Activated CD4-positive, alpha-beta T cell treated with anti-CD3 and anti-CD28 coated beads, Interleukin-2, amount 50 U/mL, for 24 hours (primary cell): Measurements from ENCODE around the gene TUBA3C.

Source experiments
- DNase-seq, 2 donors: peaks; one replicate each; pipeline ENCODE4 v3.0.0-alpha.2; 2020; ENCODE audit warnings: low read depth in 1 of 2, low spot score in 1 of 2

The TUBA3C gene

GRCh38 chr13:19169496-19169895 is 12.1 kb downstream of the TUBA3C start:
- DNase-seq = no peak

- DNase-seq = no peak
Measured at GRCh38 chr13:19161308-19161707, 20.3 kb downstream of the TUBA3C start.

GRCh38 chr13:19159761-19160420 is 21.7 kb downstream of the TUBA3C start:
- DNase-seq = no peak

GRCh38 chr13:19159181-19159580 is 22.4 kb downstream of the TUBA3C start:
- DNase-seq = no peak

- no peak for DNase-seq
Measured at GRCh38 chr13:19158526-19159174, 23.0 kb downstream of the TUBA3C start.

GRCh38 chr13:19158006-19158405 is 23.6 kb downstream of the TUBA3C start:
- DNase-seq = no peak

- DNase-seq = no peak
Measured at GRCh38 chr13:19157461-19157860, 24.2 kb downstream of the TUBA3C start.

- DNase-seq = no peak
Measured at GRCh38 chr13:19156013-19156825, 25.4 kb downstream of the TUBA3C start.

GRCh38 chr13:19155321-19155861 is 26.2 kb downstream of the TUBA3C start:
- no peak for DNase-seq

GRCh38 chr13:19154843-19155242 is 26.8 kb downstream of the TUBA3C start:
- DNase-seq = no peak

GRCh38 chr13:19153782-19154450 is 27.7 kb downstream of the TUBA3C start:
- no peak for DNase-seq

- no peak for DNase-seq
Measured at GRCh38 chr13:19152403-19152802, 29.2 kb downstream of the TUBA3C start.

- DNase-seq = no peak
Measured at GRCh38 chr13:19151581-19152263, 29.9 kb downstream of the TUBA3C start.

- no peak for DNase-seq
Measured at GRCh38 chr13:19150712-19151228, 30.9 kb downstream of the TUBA3C start.

- no peak for DNase-seq
Measured at GRCh38 chr13:19150226-19150625, 31.4 kb downstream of the TUBA3C start.

- no peak for DNase-seq
Measured at GRCh38 chr13:19148561-19148960, 33.1 kb downstream of the TUBA3C start.
